Vagina (tissue), 2 donors: ENCODE results near the gene HNF1B.

Experiments used
- POLR2A ChIP-seq, 2 donors: fragments of 450-650 bp; IDR thresholded peaks; one replicate each; pipeline ENCODE4 v1.6.1; 2017; ENCODE audit warnings: antibody characterized with exemption in 2 of 2, mild to moderate bottlenecking in 2 of 2, moderate library complexity in 2 of 2
- POLR2AphosphoS5 ChIP-seq, 2 donors: sonication (generic); formaldehyde crosslinking; IDR thresholded peaks; one replicate each; pipeline ENCODE4 v1.9.0; 2017; ENCODE audit warnings: antibody characterized with exemption in 2 of 2, mild to moderate bottlenecking in 2 of 2, low read depth in 1 of 2; ENCODE audit not compliant: insufficient read depth in 1 of 2
- TF ChIP-seq, protein P1 (sequence below), 3 experiments: fragments of 450-650 bp in 2 of 3; fragments of 200-600 bp in 1 of 3; sonication (generic) in 1 of 3; IDR thresholded peaks; one replicate each; pipeline ENCODE4 v1.5.1; 2017 to 2019; ENCODE audit warnings: antibody characterized with exemption in 3 of 3, mild to moderate bottlenecking in 2 of 3, moderate library complexity in 2 of 3

DNA sequence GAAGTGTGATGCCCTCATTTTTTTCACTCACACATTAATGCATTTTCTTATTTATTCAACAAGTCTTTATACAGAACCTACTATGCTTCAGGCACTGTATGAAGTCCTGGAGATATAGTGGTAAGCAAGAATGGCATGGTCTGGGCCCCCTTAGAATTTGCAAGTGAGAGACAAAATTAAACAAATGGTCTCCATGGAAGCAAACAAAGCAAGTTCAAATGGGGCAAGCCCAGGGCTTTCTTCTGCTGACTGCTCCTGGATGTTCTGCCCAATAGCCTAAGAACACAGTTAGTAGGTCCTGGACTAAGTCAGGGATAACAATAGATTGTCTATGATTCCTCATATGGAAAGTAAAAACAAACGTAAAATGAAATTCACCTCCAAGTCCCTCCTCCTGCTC, 70.3 kb downstream of the HNF1B start:
- no peak for TF ChIP-seq POLR2A (IDR thresholded peaks at IDR 0.05)
- TF ChIP-seq, protein P1, sequence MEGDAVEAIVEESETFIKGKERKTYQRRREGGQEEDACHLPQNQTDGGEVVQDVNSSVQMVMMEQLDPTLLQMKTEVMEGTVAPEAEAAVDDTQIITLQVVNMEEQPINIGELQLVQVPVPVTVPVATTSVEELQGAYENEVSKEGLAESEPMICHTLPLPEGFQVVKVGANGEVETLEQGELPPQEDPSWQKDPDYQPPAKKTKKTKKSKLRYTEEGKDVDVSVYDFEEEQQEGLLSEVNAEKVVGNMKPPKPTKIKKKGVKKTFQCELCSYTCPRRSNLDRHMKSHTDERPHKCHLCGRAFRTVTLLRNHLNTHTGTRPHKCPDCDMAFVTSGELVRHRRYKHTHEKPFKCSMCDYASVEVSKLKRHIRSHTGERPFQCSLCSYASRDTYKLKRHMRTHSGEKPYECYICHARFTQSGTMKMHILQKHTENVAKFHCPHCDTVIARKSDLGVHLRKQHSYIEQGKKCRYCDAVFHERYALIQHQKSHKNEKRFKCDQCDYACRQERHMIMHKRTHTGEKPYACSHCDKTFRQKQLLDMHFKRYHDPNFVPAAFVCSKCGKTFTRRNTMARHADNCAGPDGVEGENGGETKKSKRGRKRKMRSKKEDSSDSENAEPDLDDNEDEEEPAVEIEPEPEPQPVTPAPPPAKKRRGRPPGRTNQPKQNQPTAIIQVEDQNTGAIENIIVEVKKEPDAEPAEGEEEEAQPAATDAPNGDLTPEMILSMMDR (IDR thresholded peaks at IDR 0.05) = no peak
- no peak for TF ChIP-seq POLR2AphosphoS5 (IDR thresholded peaks at IDR 0.05; ENCODE audit: insufficient read depth in 1 of 2, low read depth in 1 of 2)
